PC-9 (cell line): Measurements from ENCODE around the gene LRP8. TPM values are rescaled to one million over a fixed set of nuclear protein-coding genes. Genes with fewer than 3 reads are reported as not detected.

Experiments used
- BruUV-seq: library from RNA; stranded (reverse); fragments of 400-500 nt; replicated peaks from 2 replicates; lab custom pipeline; 2021; lab: Mats Ljungman, UMichigan
- CTCF ChIA-PET: fragments of 300-600 bp; sonication (Branson Sonifier 250); formaldehyde crosslinking; loops from one replicate; lab custom pipeline; 2022; ENCODE audit warnings: antibody characterized with exemption; lab: Charles Lee
- POLR2A ChIA-PET: fragments of 300-600 bp; sonication (Branson Sonifier 250); formaldehyde crosslinking; loops from one replicate; lab custom pipeline; 2022; ENCODE audit warnings: antibody characterized with exemption; ENCODE audit not compliant: unreplicated experiment; lab: Charles Lee
- DNase-seq, 2 experiments: peaks; one replicate each; pipeline versions ENCODE4 v3.0.0 to v3.0.0-alpha.2; 2015 to 2022; ENCODE audit warnings: mixed read lengths in 1 of 2
- H2AFZ ChIP-seq: fragments of 200-600 bp; sonication (generic); 2 replicates; pipeline ENCODE4 v1.8.1; 2017; ENCODE audit warnings: antibody characterized with exemption
- H3F3A ChIP-seq: fragments of 200-600 bp; sonication (generic); 2 replicates; pipeline ENCODE4 v1.8.1; 2017; ENCODE audit warnings: antibody characterized with exemption, mild to moderate bottlenecking, low read depth; ENCODE audit not compliant: insufficient read depth
- H3K27ac ChIP-seq: fragments of 200-600 bp; sonication (generic); 2 replicates; pipeline ENCODE4 v1.6.1; 2016; ENCODE audit warnings: mixed run types
- H3K27me3 ChIP-seq: fragments of 200-600 bp; sonication (generic); 2 replicates; pipeline ENCODE4 v1.6.1; 2016; ENCODE audit warnings: low read depth, mixed run types; ENCODE audit not compliant: insufficient read depth
- H3K36me3 ChIP-seq: fragments of 200-600 bp; sonication (generic); 2 replicates; pipeline ENCODE4 v1.6.1; 2016; ENCODE audit warnings: low read depth, mixed run types
- H3K4me1 ChIP-seq: fragments of 200-600 bp; sonication (generic); replicated peaks from 2 replicates; pipeline ENCODE4 v1.6.1; 2016; ENCODE audit warnings: mixed run types; ENCODE audit not compliant: insufficient read depth
- H3K4me2 ChIP-seq: fragments of 200-600 bp; sonication (generic); 2 replicates; pipeline ENCODE4 v1.6.1; 2017; ENCODE audit warnings: mixed run types
- H3K4me3 ChIP-seq: fragments of 200-600 bp; sonication (generic); 2 replicates; pipeline ENCODE4 v1.6.1; 2016; ENCODE audit warnings: mixed run types
- H3K79me2 ChIP-seq: fragments of 200-600 bp; sonication (generic); 2 replicates; pipeline ENCODE4 v1.6.1; 2017; ENCODE audit warnings: low read depth, mixed run types
- H3K9me2 ChIP-seq: fragments of 200-600 bp; sonication (generic); 2 replicates; pipeline ENCODE4 v1.8.1; 2017; ENCODE audit warnings: mild to moderate bottlenecking; ENCODE audit not compliant: insufficient read depth
- H3K9me3 ChIP-seq: fragments of 200-600 bp; sonication (generic); 2 replicates; pipeline ENCODE4 v1.8.1; 2016; ENCODE audit warnings: low read depth; ENCODE audit not compliant: insufficient read depth
- H4K20me1 ChIP-seq: fragments of 200-600 bp; sonication (generic); 2 replicates; pipeline ENCODE4 v1.8.1; 2017; ENCODE audit not compliant: insufficient read depth
- EZH2 ChIP-seq: fragments of 200-600 bp; sonication (generic); IDR thresholded peaks from 2 replicates; pipeline ENCODE4 v1.8.0; 2017; ENCODE audit warnings: antibody characterized with exemption, low read depth
- intact Hi-C: fragments of 100-400 bp; cut with micrococcal nuclease; formaldehyde crosslinking; loops from one replicate; pipeline ENCODE4 v1.10.0; 2022; ENCODE audit not compliant: unreplicated experiment
- total RNA-seq: library from RNA; stranded (reverse); gene quantifications from 2 replicates; pipeline ENCODE4 v1.2.3, GENCODE V29; 2021
- TF ChIP-seq, protein P1 (sequence below): fragments of 200-600 bp; sonication (generic); conservative IDR thresholded peaks from 2 replicates; pipeline ENCODE4 v1.6.1; 2017; ENCODE audit warnings: mixed run types, antibody characterized with exemption, mild to moderate bottlenecking, moderate library complexity

Gene LRP8
- total RNA-seq, 1 experiment from 2014 or later, result 85.3 TPM

DNA sequence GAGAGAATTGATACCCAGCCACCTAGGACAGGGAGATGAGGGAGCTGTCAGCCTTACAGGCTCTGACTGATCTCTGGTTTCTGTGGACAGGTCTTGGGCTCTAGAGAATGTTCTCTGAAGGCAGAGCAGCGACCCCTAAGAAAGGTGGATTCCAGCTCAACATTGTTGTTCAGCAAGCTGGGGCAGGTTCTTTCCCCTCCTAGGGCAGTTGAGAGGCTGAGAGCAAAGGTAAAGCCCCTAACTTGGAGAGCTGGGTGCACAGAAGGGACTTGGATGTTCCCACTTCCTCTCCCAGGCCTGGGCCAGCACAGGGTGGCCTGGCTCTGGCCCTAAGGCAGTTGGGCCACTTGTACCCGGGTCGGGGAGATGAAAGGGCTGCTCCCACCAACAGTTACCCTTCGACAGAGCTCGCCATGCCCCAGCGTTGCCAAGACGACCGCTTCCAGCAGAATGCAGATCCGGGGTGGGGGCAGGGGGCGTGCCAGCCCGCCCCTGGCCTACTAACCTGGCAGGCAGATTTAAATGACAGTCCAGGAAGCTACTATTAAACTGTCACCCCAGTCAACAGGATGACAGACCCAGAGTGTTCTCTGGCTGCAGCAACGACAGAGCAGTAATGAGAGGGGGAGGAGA, 31.6 kb downstream of the LRP8 start:
- no peak for DNase-seq
- H3K79me2 ChIP-seq, result peaks cover 40% of the 10 kb centered on the region; the same call in 1 of the 2 replicates
- POLR2A ChIA-PET, result no interaction called here

GRCh38 chr1:53295726-53296116, 32.1 kb downstream of the LRP8 start:
- CTCF ChIA-PET, result interaction anchor here (0.6 kb wide), 1 partner anchor 98 kb away, joined by 3 read pairs; no protein-coding TSS in a partner anchor
- peaks cover 38% of the 10 kb centered on the region; the same call in 1 of the 2 replicates for H3K79me2 ChIP-seq

More for the DNA sequence above, 31.6 kb downstream of the LRP8 start:
- Histone ChIP-seq H4K20me1 (peaks cover 42% of the 10 kb centered on the region), H3F3A (peaks cover 3% of the 10 kb centered on the region; the same call in 1 of the 2 replicates), H3K4me2 (no peak overlapping the region), H3K9me3 (no peaks in the 10 kb centered on the region), H3K4me1 (peaks cover 17% of the 10 kb centered on the region), H3K4me3 (no peak overlapping the region), H3K36me3 (no peaks in the 10 kb centered on the region), H2AFZ (no peak overlapping the region), H3K27me3 (no peaks in the 10 kb centered on the region), H3K9me2 (no peaks in the 10 kb centered on the region), H3K27ac (no peak overlapping the region)
- CTCF ChIA-PET, result no interaction called here
- no TSS peak for BruUV-seq
- intact Hi-C loops, result no loop called here
- TF ChIP-seq, protein P1, sequence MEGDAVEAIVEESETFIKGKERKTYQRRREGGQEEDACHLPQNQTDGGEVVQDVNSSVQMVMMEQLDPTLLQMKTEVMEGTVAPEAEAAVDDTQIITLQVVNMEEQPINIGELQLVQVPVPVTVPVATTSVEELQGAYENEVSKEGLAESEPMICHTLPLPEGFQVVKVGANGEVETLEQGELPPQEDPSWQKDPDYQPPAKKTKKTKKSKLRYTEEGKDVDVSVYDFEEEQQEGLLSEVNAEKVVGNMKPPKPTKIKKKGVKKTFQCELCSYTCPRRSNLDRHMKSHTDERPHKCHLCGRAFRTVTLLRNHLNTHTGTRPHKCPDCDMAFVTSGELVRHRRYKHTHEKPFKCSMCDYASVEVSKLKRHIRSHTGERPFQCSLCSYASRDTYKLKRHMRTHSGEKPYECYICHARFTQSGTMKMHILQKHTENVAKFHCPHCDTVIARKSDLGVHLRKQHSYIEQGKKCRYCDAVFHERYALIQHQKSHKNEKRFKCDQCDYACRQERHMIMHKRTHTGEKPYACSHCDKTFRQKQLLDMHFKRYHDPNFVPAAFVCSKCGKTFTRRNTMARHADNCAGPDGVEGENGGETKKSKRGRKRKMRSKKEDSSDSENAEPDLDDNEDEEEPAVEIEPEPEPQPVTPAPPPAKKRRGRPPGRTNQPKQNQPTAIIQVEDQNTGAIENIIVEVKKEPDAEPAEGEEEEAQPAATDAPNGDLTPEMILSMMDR, result no peak
- no peak for TF ChIP-seq EZH2

DNA sequence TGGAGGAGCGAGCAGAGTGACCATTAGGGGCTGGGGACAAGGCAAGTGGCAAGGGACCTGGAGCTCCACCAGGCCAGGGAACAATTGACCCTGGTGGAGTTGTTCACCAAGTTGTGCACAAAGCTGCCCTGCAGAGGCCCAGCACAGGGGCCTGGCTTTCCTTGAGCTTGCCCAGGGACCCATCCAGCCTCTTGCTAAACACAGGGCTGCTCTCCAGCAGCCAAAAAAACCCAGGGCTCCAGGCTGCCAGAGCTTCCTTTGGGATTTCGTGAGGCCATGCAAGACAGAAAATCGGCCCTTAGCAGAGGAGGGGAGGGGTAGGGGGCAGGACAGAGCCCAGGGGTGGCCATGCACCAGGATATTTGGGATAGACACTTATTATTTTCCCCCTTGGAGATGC, 32.6 kb downstream of the LRP8 start:
- POLR2A ChIA-PET, result no interaction called here
- Histone ChIP-seq H4K20me1 (peaks cover 42% of the 10 kb centered on the region), H3F3A (peaks cover 5% of the 10 kb centered on the region; the same call in 1 of the 2 replicates), H3K27me3 (no peaks in the 10 kb centered on the region), H3K4me2 (no peak overlapping the region), H3K4me3 (no peak overlapping the region), H3K36me3 (no peaks in the 10 kb centered on the region), H3K9me3 (no peaks in the 10 kb centered on the region), H3K4me1 (peaks cover 17% of the 10 kb centered on the region), H3K27ac (no peak overlapping the region), H2AFZ (no peak overlapping the region), H3K9me2 (no peaks in the 10 kb centered on the region), H3K79me2 (peaks cover 38% of the 10 kb centered on the region; the same call in 1 of the 2 replicates)
- TF ChIP-seq, protein P1, result no peak
- no peak for TF ChIP-seq EZH2
- BruUV-seq, result no TSS peak
- DNase-seq, result no peak
- intact Hi-C loops, result no loop called here
- CTCF ChIA-PET, result interaction anchor here (0.6 kb wide), 1 partner anchor 98 kb away, joined by 3 read pairs; no protein-coding TSS in a partner anchor

More at GRCh38 chr1:53295726-53296116, 32.1 kb downstream of the LRP8 start:
- Histone ChIP-seq H2AFZ (no peak overlapping the region), H3K9me3 (no peaks in the 10 kb centered on the region), H3K27ac (no peak overlapping the region), H3K9me2 (no peaks in the 10 kb centered on the region), H3K4me1 (peaks cover 17% of the 10 kb centered on the region), H3K4me2 (no peak overlapping the region), H3F3A (peaks cover 3% of the 10 kb centered on the region; the same call in 1 of the 2 replicates), H3K4me3 (no peak overlapping the region), H3K27me3 (no peaks in the 10 kb centered on the region), H4K20me1 (peaks cover 42% of the 10 kb centered on the region), H3K36me3 (no peaks in the 10 kb centered on the region)
- no peak for TF ChIP-seq EZH2
- TF ChIP-seq, protein P1, result no peak
- POLR2A ChIA-PET, result no interaction called here
- DNase-seq, result no peak
- BruUV-seq, result no TSS peak
- intact Hi-C loops, result no loop called here
